Hair follicular keratinocyte (primary cell): ENCODE results near the gene ACP2. TPM values are rescaled to one million over a fixed set of nuclear protein-coding genes. Genes with fewer than 3 reads are reported as not detected.

Source experiments
- total RNA-seq: library from RNA; depleted of rRNA; stranded (reverse); fragments of >200 nt; gene quantifications from 2 replicates; pipeline ENCODE4 v1.2.3, GENCODE V29; 2015

The ACP2 gene
- 19.8 and 23.1 TPM in 2 replicates for total RNA-seq

GRCh38 chr11:47248664-47249377 lies at the start of gene ACP2:
Gene ACP2 (minus strand): TSS chr11:47248814. CDS start chr11:47248789, 25 bp downstream.

GRCh38 chr11:47269829-47270305 lies 21.3 kb upstream of the ACP2 start, which contains the start of gene MADD:
Gene MADD (plus strand): TSS chr11:47270133.

GRCh38 chr11:47257517-47258316 lies 9.1 kb upstream of the ACP2 start, which contains the start of gene NR1H3:
Gene NR1H3 (plus strand): TSS chr11:47257996. CDS start chr11:47259217, 1,221 bp downstream.

Other genes with a start within 250 kb of the ACP2 start
- 70.7 and 92.8 TPM in 2 replicates for gene ARFGAP2, start 71.9 kb downstream of the ACP2 start, total RNA-seq
- gene PACSIN3, start 62.4 kb downstream of the ACP2 start, total RNA-seq: 72.3 and 102 TPM in 2 replicates
- gene DDB2, start 33.8 kb downstream of the ACP2 start, total RNA-seq: 43.0 and 50.7 TPM in 2 replicates
- gene NR1H3, start 9.2 kb upstream of the ACP2 start, total RNA-seq: 12.4 and 14.0 TPM in 2 replicates
- 13.8 and 15.1 TPM in 2 replicates for gene MADD, start 21.3 kb upstream of the ACP2 start, total RNA-seq
- not detected in 2 replicates for gene MYBPC3, start 103.9 kb upstream of the ACP2 start, total RNA-seq
- gene SPI1, start 129.7 kb upstream of the ACP2 start, total RNA-seq: not detected in 2 replicates
- gene SLC39A13, start 159.8 kb upstream of the ACP2 start, total RNA-seq: 84.5 and 97.5 TPM in 2 replicates
- 123 and 233 TPM in 2 replicates for gene PSMC3, start 177.6 kb upstream of the ACP2 start, total RNA-seq
- gene RAPSN, start 200.3 kb upstream of the ACP2 start, total RNA-seq: not detected in 2 replicates